IPS DF 19.7 (cell line): ENCODE results near the gene MMD.
A peak's percentile ranks its signal among the peaks of the same experiment; 100 is the strongest.
"Not testable (repeated sequence)": the region's sequence is repeated elsewhere in the genome, so short reads cannot be mapped to it uniquely, and the experiment has no call there.

Experiments used
- DNase-seq: peaks from one replicate; pipeline ENCODE4 v3.0.0-alpha.2; 2013; ENCODE audit warnings: low read depth, low spot score

MMD gene

DNA sequence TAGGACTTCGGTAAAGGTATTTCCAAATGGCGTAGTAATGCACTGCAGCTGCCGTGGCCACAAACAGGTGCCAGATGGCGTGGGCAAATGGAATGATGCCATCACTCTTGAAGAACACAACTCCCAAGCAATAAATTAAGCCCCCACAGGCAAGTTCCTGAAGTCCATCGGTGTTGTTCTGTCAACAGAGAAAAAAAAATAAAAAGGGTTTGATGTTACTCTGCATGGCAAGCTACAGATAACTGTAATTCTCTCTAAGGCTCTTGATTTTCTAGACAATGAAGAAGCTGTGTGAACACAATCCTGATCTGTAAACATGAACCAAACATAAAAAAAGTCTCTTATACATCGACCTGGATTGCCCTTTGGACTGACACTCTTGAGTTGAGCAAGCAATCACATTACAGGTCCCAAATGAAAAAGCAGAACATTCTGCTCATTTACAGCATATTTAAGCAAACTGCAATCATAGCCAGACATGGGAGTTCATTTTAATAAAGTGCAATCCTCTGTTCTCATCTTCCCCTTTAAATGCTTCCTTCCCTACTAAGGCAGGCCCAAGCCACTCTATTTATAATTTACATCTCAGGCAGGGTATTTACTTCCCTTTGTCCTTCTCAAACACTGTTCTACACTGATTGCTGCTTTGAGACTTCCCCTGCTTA is 27.1 kb downstream of the MMD start:
- DNase-seq = no peak

DNA sequence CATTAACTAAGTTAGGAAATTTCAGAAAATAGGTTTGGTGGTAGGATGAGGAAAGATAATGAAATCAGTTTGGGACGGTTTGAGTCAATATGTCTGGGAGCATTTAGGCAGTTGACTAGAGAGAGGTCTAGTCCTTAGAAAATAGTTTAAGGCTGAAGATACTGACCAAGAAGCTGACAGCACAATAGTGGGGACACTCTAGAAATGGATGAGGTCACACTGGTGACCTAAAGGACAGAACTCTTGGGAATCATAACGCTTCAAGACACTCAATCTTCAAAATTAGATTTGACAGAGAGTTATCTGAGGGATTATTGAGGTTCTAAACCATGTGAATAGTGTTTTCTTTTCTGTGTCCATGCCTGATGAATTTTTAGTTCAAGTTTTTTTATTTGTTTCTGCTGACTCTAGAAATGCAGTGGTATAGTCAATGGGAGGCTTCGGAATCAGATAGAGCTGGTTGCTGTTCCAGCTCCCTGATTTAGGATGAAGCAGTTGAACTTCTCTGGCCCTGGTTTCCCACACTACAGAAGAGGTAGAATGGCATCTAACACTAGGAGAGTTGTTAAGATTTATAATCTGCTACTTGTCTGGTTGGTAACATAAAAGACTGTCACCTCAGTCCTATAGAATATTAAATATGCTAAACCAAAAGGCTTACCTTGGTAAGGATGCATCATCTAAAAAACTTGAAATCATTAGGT is 29.7 kb downstream of the MMD start:
- DNase-seq = no peak

DNA sequence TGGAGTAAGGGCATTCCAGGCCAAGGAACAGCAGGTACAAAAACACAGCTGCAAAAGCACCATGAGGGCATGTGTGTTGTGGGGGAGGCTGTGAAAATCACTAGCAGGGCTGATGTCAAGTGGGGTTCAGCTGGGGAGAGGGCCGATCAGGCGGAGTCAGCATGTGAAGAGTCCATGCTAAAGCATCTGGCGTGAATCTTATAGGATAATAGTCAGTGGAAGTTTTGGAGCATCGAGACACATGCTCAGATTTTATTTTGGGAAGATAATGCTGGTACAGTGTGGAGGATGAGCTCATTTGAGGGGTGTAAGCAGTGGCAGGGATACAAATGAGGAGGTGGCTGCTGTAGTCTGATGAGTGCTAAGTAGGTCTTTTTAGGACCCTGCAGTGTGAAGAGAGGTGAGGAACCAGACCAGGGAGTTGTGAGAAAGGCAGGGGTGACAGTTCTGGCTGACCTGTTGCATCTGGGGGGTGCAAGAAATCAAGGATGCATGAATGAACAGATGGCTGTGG is 30.3 kb downstream of the MMD start:
- no peak for DNase-seq

DNA sequence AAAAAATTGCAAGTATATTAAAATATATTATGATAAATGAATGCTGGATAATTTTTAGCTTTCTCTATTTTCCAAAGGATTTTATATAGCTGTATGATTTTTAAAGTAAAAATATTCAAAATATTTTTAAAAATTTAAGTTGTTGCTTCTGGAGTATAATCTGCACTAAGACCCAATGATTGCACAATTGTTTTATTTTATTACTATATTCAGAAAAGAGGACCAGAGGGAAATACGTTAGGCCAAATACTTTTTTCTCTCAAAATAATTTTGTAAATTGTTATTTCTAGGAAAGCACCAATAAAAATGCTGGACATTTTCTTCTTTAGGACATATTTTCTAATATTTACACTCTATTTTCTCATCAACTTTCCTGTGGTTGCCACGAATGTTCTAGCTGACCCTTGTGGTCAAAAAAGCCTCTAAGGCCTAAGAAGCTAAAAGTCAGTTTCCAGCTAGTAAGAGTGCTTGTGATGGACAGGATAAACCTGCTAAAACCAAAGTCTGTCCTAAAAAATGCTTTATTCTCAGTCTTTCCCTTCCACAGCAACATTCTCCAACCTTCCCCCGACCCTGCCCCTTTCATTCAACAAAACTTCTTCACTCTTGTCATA is 31.2 kb downstream of the MMD start:
- no peak for DNase-seq

DNA sequence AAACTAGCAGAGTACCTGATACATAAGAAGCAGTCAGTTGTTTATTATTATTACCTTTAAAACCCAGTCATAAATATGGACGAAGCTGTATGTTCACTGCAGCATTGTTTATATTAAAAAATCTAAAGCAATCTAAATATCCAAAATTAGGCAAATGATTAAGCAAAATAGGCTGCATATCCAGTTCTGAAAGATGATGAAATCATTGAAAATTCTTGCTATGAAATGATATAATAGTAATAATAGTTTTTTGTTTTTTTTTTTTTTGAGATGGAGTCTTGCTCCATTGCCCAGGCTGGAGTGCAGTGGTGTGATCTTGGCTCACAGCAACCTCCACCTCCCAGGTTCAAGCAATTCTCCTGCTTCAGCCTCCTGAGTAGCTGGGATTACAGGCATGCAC is 31.9 kb downstream of the MMD start:
- not testable (repeated sequence) for DNase-seq

DNA sequence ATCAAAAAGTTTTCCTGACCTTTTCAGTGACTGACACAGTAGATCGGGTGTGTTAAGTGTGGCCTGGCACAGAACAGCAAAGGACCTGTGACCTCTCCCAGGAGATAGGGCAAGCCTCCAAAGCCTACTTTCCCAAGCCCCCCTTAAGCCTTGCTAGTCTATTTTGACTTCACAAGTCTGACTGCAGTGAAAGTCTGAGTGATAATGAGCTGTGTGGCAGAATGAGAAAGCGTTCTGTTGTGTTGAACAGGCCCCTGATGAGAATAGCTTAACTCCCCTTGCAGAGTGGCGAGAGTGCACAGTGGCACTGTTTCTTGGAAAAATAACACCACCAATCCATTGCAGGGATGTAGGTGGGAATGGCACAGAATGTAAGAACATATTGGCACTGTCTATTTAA is 32.8 kb downstream of the MMD start:
- DNase-seq = no peak

DNA sequence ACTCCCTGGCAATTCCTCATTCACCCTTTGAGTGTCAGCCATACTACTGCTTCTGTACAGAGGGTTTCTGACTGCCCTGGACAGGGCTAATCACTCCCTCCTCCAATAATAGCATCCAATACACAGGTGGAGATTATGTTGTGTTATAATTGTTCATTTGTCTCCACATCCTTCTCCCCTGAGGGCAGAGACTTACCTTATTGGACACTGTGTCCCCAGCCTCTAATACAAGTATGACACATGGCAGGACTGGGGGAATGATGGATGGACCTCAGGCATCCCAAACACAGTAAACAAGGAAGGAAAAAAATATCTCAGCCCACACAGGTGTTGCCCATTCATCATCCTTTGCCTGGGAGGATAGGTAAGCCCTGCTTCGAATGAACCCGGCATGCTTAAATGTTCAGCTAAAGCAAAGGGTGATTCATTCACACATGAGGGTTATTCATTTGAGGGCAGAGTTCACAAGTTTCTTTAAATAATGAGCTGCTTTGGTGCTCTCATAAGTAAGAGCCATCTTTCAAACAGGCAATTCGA is 34.8 kb downstream of the MMD start:
- DNase-seq = no peak

DNA sequence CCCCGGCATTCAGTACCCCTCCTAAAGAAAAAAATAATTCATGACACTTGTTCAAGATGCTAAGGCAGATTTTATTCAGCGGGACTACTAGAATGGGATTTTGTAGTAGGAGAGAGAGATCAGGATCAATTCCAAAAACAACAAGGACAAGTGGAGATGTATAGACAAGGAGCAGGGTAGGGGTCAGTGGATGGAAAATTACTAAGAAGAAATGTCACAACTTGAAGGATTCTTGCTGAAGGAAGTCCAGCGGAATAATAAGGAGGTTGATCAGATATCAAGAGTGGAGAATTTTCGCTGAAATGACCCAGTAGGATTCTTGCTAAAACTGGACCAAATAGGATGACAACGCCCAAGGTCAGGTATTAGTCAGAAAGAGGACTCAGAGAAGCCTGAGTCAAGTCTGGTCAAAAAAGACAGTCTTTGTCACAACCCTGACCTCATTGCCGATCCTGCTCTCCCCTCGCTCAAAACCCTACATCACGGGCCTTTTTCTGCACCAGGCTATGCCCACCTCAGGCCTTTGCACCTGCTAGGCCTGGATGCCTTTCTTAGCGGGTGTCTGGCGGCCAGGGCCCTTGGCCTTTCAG is 36.9 kb downstream of the MMD start:
- no peak for DNase-seq

DNA sequence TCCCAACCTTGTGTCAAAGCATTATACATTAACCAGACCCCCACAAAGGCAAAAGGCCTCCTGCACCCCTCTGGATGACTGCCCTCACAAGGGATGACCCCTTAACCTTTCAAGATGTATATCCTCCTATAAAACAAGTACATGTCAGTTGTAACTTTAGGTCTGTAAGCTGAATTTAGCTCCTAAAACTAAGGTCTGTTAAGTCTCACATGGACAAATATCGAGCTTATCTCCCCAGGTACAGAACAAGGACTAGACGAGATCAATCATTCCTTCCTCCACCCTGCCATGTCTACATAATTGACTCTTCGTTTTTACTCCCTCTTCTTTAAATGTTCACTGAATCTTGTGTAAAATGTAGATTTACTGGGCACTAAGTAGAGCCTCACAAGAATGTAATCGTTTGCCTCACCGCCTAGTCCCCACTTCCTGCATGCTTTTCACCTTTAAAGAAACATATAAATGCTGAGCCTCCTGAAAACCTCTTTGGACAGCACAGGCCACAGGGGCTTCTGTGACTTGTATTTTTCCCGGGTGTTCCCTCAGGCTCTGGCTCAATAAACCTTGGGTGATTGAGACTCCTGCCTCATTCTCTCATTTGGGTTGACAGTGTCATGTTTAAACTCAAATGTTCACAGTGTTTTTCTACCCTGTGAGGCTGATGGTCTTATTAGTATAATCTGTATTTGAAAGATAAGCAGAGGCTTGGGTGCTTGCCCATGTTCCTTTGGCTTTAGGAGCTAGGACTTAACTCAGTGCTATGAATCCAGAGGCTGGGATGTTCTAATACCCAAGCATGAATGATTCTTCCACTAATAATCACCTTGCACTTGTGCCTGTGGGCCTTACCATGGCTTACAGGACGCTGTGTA is 37.6 kb downstream of the MMD start:
- DNase-seq = no peak

DNA sequence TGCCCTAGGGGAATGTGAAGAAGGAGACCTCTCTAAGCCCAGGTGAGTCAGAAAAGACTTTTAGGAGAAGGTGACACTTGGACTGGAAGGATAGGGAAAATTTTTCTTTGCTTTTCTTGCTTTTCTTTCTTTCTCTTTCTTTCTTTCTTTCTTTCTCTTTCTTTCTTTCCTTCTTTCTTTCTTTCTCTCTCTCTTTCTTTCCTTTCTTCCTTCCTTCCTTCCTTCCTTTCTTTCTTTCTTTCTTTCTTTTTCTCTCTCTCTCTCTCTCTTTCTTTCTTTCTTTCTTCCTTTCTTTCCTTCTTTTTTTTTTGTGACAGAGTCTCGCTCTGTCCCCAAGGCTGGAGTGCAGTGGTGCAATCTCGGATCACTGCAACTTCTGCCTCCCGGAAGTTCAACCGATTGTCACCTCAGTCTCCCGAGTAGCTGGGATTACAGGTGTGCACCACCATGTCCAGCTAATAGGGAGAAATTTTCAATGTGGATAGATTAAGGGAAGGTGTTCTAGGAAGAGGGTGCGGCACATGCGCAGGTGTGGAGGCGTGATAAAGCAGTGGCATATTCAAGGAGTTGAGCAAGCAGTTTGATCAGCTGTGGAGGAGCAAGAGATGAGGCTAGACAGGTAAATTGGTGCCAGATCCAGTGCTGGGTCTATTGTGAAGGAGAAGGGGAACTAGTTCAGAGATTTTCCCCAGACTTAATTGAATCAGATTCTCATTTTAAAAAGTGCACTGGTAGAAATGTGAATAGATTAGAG is 40.4 kb downstream of the MMD start:
- DNase-seq = no peak

DNA sequence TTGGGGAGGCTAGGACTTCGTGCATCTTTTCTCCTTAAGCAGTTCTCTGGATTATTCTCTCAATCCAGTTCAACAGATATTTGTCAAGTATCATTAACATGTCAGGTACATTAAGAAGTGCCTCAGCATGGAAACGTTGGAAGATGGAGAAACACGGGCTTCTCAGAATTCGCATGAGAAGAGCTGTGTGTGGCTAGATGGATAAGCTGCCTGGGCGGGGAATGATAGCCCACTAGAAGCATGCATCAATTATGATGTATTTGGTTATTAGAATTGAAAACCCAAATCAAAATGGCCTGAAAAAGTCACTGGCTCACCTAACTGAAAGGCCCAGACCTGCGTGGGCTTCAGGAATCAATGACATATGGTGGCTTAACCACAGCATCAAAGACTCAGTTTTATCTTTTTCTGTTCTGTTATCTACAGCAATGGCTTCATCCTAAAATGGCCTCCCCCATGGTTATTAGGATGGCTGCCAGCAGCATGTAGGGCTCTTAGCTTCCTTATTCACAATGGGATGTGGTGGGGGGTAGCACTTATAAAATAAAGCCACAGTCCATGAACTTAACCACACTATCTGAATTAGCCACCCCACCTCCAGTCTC is 43.9 kb downstream of the MMD start:
- no peak for DNase-seq

DNA sequence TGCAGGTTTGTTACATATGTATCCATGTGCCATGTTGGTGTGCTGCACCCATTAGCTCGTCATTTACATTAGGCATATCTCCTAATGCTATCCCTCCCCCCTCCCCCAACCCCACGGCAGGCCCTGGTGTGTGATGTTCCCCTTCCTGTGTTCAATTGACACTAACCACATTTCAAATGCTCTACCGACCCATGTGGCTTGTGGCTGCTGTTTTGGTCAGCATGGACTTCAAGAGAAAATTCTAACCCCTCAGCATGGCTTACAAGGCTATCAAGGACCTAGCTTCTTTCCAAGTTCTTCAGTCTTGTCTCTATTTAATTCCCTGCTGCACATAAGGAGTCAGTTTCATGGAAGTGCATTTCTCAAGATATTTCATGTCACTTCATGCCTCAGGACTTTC is 52.9 kb downstream of the MMD start:
- no peak for DNase-seq

DNA sequence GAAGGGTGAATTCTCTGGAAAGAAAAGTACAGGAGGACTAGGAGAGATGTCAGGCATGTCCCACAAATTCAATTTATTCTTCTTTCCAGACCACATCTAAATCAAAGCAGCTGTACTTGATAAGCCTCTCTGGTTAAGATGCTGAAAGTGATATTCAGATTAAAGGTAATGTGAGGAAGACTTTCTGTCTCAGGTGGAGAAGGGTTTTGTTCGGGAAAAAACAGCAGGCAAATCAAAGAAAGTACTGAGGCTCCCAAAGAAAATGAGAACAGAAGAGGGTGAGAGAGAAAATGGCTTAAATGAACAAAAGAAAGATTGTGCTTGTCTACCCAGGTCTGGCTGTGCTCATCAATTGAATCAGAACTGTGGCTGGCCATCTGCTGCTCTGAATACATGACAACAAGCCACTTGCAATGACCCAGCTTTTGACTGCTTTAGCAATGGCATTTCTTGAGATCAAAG is 55.6 kb downstream of the MMD start:
- no peak for DNase-seq

DNA sequence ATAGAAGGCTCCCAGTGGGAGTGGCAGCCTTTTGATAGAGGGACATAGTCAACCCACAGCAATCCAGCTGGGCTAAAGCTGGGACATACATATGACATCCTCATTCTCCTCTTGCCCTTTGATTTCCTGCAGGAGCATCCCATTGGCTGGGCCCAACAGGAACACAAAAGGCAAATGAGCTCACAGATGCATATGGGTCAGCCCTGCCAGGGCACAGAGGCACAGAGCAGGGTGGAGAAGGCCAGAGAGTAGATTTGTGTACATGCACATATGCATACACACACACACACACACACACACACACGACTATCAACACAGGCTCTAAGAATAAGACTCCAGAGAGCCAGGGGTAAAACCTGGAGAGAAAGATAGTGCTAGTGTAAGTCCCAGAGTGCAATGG is 58.6 kb downstream of the MMD start:
- DNase-seq = no peak

DNA sequence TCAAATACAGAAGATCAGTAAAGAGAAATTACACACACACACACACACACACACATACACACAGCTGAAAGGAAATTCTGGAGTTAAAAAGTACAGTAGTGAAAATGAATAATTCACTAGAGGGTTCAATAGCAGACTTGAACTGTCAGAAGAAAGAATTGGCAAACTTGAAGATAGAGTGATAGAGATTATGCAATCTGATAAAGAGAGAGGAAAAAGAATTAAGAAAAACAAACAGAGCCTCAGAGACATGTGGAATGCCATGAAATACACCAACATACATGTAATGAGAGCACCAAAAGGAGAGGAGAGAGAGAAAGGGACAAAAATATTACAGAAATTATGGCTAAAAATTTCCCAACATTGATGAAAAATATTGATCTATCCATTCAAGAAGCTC is 60.7 kb downstream of the MMD start:
- DNase-seq = no peak

DNA sequence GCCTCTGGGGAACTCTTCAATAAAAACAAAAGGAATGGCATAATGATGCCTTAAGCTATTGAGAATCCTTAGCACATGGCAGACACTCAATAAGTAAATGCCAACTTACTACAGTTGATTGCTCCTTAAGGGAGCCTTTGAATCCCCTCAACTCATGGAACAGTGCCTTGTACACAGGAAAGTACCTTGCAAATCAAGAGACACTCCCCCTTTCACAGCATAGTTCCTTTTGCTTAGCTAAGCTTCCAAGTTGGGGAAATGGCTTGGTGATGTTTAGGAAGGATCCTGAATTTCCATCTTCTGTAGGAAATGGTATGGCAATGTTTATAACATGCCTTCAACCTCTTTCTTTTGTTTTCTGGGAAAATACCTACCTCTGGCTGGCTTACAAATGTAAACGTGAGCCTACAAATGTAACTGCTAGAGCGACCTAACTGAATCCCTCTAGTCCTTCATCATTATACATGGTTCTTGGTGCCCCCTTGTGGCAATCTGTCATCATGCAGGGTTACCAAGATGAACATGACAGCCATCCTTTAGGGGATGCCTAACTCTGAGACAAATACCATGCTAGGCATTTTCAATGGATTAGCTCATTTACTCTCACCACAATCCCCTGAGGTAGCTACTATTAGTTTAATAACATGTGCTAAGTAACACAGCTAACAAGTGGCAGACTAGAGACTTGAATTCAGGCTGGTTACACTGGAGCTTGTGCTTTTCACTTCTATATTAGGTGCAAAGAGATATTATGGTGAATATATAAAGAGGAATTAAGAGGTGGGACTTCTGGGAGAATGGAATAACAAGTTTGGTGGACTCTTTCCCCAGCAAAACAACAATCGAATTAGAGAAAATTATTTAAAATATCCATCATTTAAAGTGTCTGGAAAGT is 65.0 kb downstream of the MMD start:
- peak; percentile 59 for DNase-seq

DNA sequence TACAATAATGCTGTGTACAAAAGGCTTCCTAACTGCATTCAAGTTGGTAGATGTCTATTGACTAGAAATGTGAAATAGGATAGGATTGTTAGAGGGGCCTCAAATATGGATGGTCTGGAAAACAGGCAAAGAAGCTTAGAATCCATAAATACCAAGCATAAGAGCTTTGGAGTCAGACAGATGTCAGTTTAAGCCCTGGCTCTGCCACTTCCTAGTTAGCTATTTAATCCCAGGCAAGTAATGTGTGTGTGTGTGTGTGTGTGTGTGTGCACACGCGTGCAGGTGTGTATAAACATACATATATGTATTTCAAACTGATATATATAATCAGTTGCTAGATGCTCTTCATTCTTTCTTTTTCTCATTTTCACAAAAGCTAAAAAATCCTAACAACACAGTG is 66.7 kb downstream of the MMD start:
- DNase-seq = no peak

DNA sequence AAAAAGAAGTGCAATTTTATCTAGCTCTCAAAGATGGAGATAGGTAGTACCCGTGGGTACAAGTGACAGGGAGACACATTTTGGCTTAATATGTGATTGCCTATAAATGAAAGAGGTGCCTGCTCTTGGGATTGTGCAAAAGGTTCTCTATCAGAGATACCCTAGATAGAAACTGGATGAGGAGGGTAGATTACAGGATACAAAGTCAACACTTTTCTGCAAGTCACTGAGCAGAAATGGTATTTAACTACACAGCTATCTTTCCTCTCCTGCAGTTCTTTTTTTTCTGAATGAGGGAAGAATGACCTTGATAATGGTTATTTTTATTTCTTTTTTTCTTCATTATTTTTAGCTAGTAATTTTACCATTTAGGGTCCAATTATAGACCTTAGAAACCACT is 67.6 kb downstream of the MMD start:
- no peak for DNase-seq

DNA sequence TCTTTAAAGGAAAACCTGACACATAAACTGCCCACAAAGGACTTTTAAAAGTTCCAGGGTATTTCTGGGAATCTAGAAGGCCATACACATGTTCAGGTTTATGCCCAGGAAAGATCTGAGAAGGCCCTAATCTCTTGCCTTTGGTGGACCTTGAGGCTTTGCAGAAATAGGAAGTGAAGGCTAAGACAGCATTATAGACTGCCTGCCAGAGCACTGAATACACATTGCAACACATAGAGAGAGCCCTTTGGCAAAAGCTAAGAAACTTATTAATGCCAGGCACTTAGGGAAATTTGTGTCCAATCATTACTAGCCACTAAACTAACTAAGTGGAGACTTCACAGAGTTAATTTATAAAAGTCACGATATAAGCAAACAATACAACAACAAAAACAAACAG is 70.4 kb downstream of the MMD start:
- DNase-seq = no peak
